Measurements from ENCODE around the gene RIC8A. TPM values are rescaled to one million over a fixed set of nuclear protein-coding genes. Genes with fewer than 3 reads are reported as not detected.
A peak's percentile ranks its signal among the peaks of the same experiment; 100 is the strongest.

Gene RIC8A
- total RNA-seq, 4 donors from 2014 or later: 76.8 to 137 (median 123) TPM

DNA sequence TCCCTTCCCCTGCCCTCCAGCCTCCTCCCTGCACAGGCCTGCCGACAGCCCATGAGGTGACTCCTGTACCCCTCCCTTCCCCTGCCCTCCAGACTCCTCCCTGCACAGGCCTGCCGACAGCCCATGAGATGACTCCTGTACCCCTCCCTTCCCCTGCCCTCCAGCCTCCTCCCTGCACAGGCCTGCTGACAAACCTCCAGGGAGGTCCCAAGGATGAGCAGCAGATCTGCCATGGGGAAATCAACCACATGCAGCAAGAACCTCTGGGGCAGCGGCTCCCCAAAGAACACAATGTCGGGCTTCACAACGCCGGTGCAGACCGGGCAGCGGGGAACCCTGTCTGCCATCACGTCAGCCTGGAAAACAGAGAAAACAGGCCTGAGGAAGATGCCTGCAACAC, 16.4 kb downstream of the RIC8A start:
- Histone ChIP-seq H3K4me3 (no peak overlapping the region), H3K27ac (replicated peaks in 1 of 4) (peak overlapping the region in 3 of 4 donors; percentile 55 to 83 (median 82)), H3K4me1 (peaks cover 0 to 28% (median 16%) of the 10 kb centered on the region in 4 donors), H3K27me3 (no peaks in the 10 kb centered on the region), H3K9me3 (no peaks in the 10 kb centered on the region), H3K36me3 (peaks cover 0 to 29% (median 16%) of the 10 kb centered on the region in 4 donors)
- DNase-seq (ENCODE audit: extremely low spot score): no peak
- WGBS: 89% methylated on average over 7 of the region's 9 CpGs
- intact Hi-C loops (cut with DNase I): no loop called here
- TF ChIP-seq POLR2A (IDR thresholded peaks at IDR 0.05; ENCODE audit: low read depth) (no peak), EP300 (IDR thresholded peaks at IDR 0.05) (no peak), CTCF (IDR thresholded peaks at IDR 0.05) (no peak), POLR2AphosphoS5 (IDR thresholded peaks at IDR 0.05) (no peak)

DNA sequence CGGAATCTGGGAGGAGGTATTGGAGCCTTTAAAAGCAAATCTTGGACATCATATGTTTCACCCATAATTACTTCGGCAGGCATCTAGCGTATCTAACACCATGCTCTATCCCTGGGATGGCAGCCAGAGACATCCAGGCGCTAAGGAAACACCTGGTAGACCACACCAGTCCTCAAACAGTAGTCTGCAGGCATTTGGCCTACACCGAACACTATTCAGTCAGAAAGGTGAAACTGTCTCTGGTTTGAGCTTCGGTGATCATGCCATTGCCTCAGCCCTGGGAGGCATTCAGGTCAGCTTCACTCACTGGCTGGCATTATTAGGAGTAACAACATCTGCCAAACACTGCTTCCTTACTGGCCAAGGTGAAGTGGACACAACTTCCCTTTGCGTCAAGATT, 16.9 kb downstream of the RIC8A start:
- DNase-seq (ENCODE audit: extremely low spot score): no peak

GRCh38 chr11:225734-226453, 18.4 kb downstream of the RIC8A start:
- Histone ChIP-seq H3K27me3 (no peaks in the 10 kb centered on the region), H3K27ac (replicated peaks in 1 of 4) (no peak overlapping the region), H3K9me3 (no peaks in the 10 kb centered on the region), H3K4me1 (peaks cover 0 to 28% (median 16%) of the 10 kb centered on the region in 4 donors), H3K36me3 (peaks cover 0 to 48% (median 18%) of the 10 kb centered on the region in 4 donors), H3K4me3 (no peak overlapping the region)
- intact Hi-C loops (cut with DNase I): no loop called here
- WGBS: 91% methylated on average over 10 of the region's 10 CpGs
- DNase-seq (ENCODE audit: extremely low spot score): no peak
- TF ChIP-seq CTCF (IDR thresholded peaks at IDR 0.05) (no peak), EP300 (IDR thresholded peaks at IDR 0.05) (no peak), POLR2A (IDR thresholded peaks at IDR 0.05; ENCODE audit: low read depth) (no peak), POLR2AphosphoS5 (IDR thresholded peaks at IDR 0.05) (no peak)

More for the DNA sequence above, 16.9 kb downstream of the RIC8A start:
- Histone ChIP-seq H3K36me3 (peaks cover 0 to 33% (median 13%) of the 10 kb centered on the region in 4 donors), H3K27ac (replicated peaks in 1 of 4) (peak overlapping the region in 3 of 4 donors; percentile 55 to 83 (median 82)), H3K27me3 (no peaks in the 10 kb centered on the region), H3K9me3 (no peaks in the 10 kb centered on the region), H3K4me3 (no peak overlapping the region), H3K4me1 (peaks cover 0 to 28% (median 16%) of the 10 kb centered on the region in 4 donors)
- TF ChIP-seq POLR2A (IDR thresholded peaks at IDR 0.05; ENCODE audit: low read depth) (no peak), EP300 (IDR thresholded peaks at IDR 0.05) (no peak), CTCF (IDR thresholded peaks at IDR 0.05) (no peak), POLR2AphosphoS5 (IDR thresholded peaks at IDR 0.05) (no peak)
- intact Hi-C loops (cut with DNase I): no loop called here
- WGBS: 73% methylated on average over 7 of the region's 7 CpGs

- no peaks in the 10 kb centered on the region for H3K27me3 ChIP-seq
- H3K4me3 ChIP-seq: no peak overlapping the region
- H3K36me3 ChIP-seq: peaks cover 0 to 53% (median 21%) of the 10 kb centered on the region in 4 donors
- no peak overlapping the region for H3K27ac ChIP-seq (replicated peaks in 1 of 4)
- no peaks in the 10 kb centered on the region for H3K9me3 ChIP-seq
- intact Hi-C loops (cut with DNase I): no loop called here
- TF ChIP-seq POLR2AphosphoS5 (IDR thresholded peaks at IDR 0.05) (no peak), POLR2A (IDR thresholded peaks at IDR 0.05; ENCODE audit: low read depth) (no peak), CTCF (IDR thresholded peaks at IDR 0.05) (no peak), EP300 (IDR thresholded peaks at IDR 0.05) (no peak)
- H3K4me1 ChIP-seq: peaks cover 0 to 16% (median 9%) of the 10 kb centered on the region in 4 donors
- 83% methylated on average over 6 of the region's 6 CpGs for WGBS
- DNase-seq (ENCODE audit: extremely low spot score): no peak
Observed at GRCh38 chr11:227824-228379, 20.4 kb downstream of the RIC8A start.
